H9 (cell line): ENCODE measurements around the gene HS6ST3. TPM values are rescaled to one million over a fixed set of nuclear protein-coding genes. Genes with fewer than 3 reads are reported as not detected.

Experiments
- DNase-seq: peaks from one replicate; pipeline ENCODE4 v3.0.0-alpha.2; 2017
- H2AFZ ChIP-seq: one replicate; pipeline ENCODE4 v1.6.1; 2013; ENCODE audit warnings: mild to moderate bottlenecking, low read length, control low read depth, moderate library complexity
- H2AK5ac ChIP-seq: 2 replicates; pipeline ENCODE4 v1.6.1; 2013; ENCODE audit warnings: low read length, control low read depth, mixed read lengths; ENCODE audit not compliant: insufficient read length
- H2BK120ac ChIP-seq: one replicate; pipeline ENCODE4 v1.6.1; 2013; ENCODE audit warnings: low read depth, mild to moderate bottlenecking, low read length, control low read depth, inconsistent platforms; ENCODE audit not compliant: poor library complexity, severe bottlenecking
- H2BK12ac ChIP-seq: 2 replicates; pipeline ENCODE4 v1.6.1; 2013; ENCODE audit warnings: low read length, control low read depth, mixed read lengths, low read depth; ENCODE audit not compliant: insufficient read length
- H2BK15ac ChIP-seq: 2 replicates; pipeline ENCODE4 v1.6.1; 2013; ENCODE audit warnings: low read depth, low read length, control low read depth
- H2BK20ac ChIP-seq: one replicate; pipeline ENCODE4 v1.6.1; 2013; ENCODE audit warnings: low read depth, mild to moderate bottlenecking, low read length, control low read depth, inconsistent platforms; ENCODE audit not compliant: poor library complexity, severe bottlenecking
- H2BK5ac ChIP-seq: 2 replicates; pipeline ENCODE4 v1.6.1; 2013; ENCODE audit warnings: low read length, control low read depth, mixed read lengths; ENCODE audit not compliant: insufficient read length
- H3K14ac ChIP-seq: 2 replicates; pipeline ENCODE4 v1.6.1; 2013; ENCODE audit warnings: low read length, control low read depth; ENCODE audit not compliant: insufficient read depth
- H3K18ac ChIP-seq: 2 replicates; pipeline ENCODE4 v1.6.1; 2013; ENCODE audit warnings: low read depth, mild to moderate bottlenecking, mixed read lengths, low read length, control low read depth; ENCODE audit not compliant: insufficient read length
- H3K23ac ChIP-seq: 2 replicates; pipeline ENCODE4 v1.6.1; 2013; ENCODE audit warnings: low read length, control low read depth, mixed read lengths, low read depth; ENCODE audit not compliant: insufficient read length
- H3K23me2 ChIP-seq: 2 replicates; pipeline ENCODE4 v1.6.1; 2013; ENCODE audit warnings: low read depth, mild to moderate bottlenecking, mixed read lengths, low read length, control low read depth; ENCODE audit not compliant: insufficient read length, poor library complexity, severe bottlenecking
- H3K27ac ChIP-seq: 2 replicates; pipeline ENCODE4 v1.5.1; 2013; ENCODE audit warnings: low read length, control low read depth, mixed read lengths, low read depth; ENCODE audit not compliant: insufficient read length
- H3K27me3 ChIP-seq: 2 replicates; pipeline ENCODE4 v1.6.1; 2013; ENCODE audit warnings: low read length, control low read depth, inconsistent platforms; ENCODE audit not compliant: insufficient read depth
- H3K4ac ChIP-seq: 2 replicates; pipeline ENCODE4 v1.6.1; 2013; ENCODE audit warnings: low read depth, mild to moderate bottlenecking, control low read depth, inconsistent platforms, low read length, moderate library complexity
- H3K4me1 ChIP-seq: 2 replicates; pipeline ENCODE4 v1.6.1; 2013; ENCODE audit warnings: low read length, control low read depth, inconsistent platforms; ENCODE audit not compliant: insufficient read depth
- H3K4me2 ChIP-seq: 2 replicates; pipeline ENCODE4 v1.6.1; 2013; ENCODE audit warnings: low read length, control low read depth, mixed read lengths; ENCODE audit not compliant: insufficient read length, insufficient read depth
- H3K56ac ChIP-seq: 2 replicates; pipeline ENCODE4 v1.6.1; 2013; ENCODE audit warnings: low read depth, mild to moderate bottlenecking, mixed read lengths, low read length, control low read depth; ENCODE audit not compliant: insufficient read length
- H3K79me1 ChIP-seq: 2 replicates; pipeline ENCODE4 v1.6.1; 2013; ENCODE audit warnings: low read depth, mild to moderate bottlenecking, moderate library complexity, low read length, control low read depth, inconsistent platforms; ENCODE audit not compliant: insufficient read depth, poor library complexity, severe bottlenecking
- H3K79me2 ChIP-seq: 2 replicates; pipeline ENCODE4 v1.6.1; 2013; ENCODE audit warnings: low read length, control low read depth, inconsistent platforms; ENCODE audit not compliant: insufficient read depth
- H3K9ac ChIP-seq: 2 replicates; pipeline ENCODE4 v1.6.1; 2013; ENCODE audit warnings: low read length, control low read depth, mixed read lengths; ENCODE audit not compliant: insufficient read length; ENCODE audit errors: extremely low read depth
- H3K9me3 ChIP-seq: one replicate; pipeline ENCODE4 v1.6.1; 2013; ENCODE audit warnings: low read depth, low read length, inconsistent platforms; ENCODE audit not compliant: control insufficient read depth
- H3T11ph ChIP-seq: one replicate; pipeline ENCODE4 v1.6.1; 2013; ENCODE audit warnings: mild to moderate bottlenecking, low read length, control low read depth, inconsistent platforms
- H4K20me1 ChIP-seq: one replicate; pipeline ENCODE4 v1.6.1; 2013; ENCODE audit not compliant: control insufficient read depth, insufficient read length, insufficient read depth
- H4K5ac ChIP-seq: 2 replicates; pipeline ENCODE4 v1.6.1; 2013; ENCODE audit warnings: low read depth, mild to moderate bottlenecking, mixed read lengths, low read length, control low read depth; ENCODE audit not compliant: insufficient read length
- H4K8ac ChIP-seq: replicated peaks from 2 replicates; pipeline ENCODE4 v1.6.1; 2013; ENCODE audit warnings: low read length, control low read depth, mixed read lengths, low read depth; ENCODE audit not compliant: insufficient read length
- H4K91ac ChIP-seq: 2 replicates; pipeline ENCODE4 v1.6.1; 2013; ENCODE audit warnings: low read depth, mild to moderate bottlenecking, moderate library complexity, mixed read lengths, low read length, control low read depth; ENCODE audit not compliant: insufficient read length
- H3K27ac Mint-ChIP-seq, 3 experiments: 2 replicates in 2 of 3; 3 replicates in 1 of 3; pipeline ENCODE4 v1.8.0; 2020 to 2021; ENCODE audit warnings: mixed read lengths in 3 of 3, mild to moderate bottlenecking in 1 of 3, moderate library complexity in 1 of 3
- H3K27me3 Mint-ChIP-seq: 2 replicates; pipeline ENCODE4 v1.8.0; 2021; ENCODE audit warnings: low read depth, mild to moderate bottlenecking, moderate library complexity, mixed read lengths
- H3K36me3 Mint-ChIP-seq, 3 experiments: 2 replicates in 2 of 3; 3 replicates in 1 of 3; pipeline ENCODE4 v1.8.0; 2020 to 2021; ENCODE audit warnings: low read depth in 3 of 3, mixed read lengths in 3 of 3; ENCODE audit not compliant: insufficient read depth in 1 of 3
- H3K4me1 Mint-ChIP-seq, 2 experiments: 2 replicates each; pipeline ENCODE4 v1.8.0; 2020; ENCODE audit warnings: mixed read lengths in 2 of 2
- H3K4me3 Mint-ChIP-seq, 2 experiments: 2 replicates in 1 of 2; 3 replicates in 1 of 2; pipeline ENCODE4 v1.8.0; 2020 to 2021; ENCODE audit warnings: mild to moderate bottlenecking in 2 of 2, mixed read lengths in 2 of 2, moderate library complexity in 1 of 2
- H3K9me3 Mint-ChIP-seq, 2 experiments: 2 replicates in 1 of 2; 3 replicates in 1 of 2; pipeline ENCODE4 v1.8.0; 2020; ENCODE audit warnings: mild to moderate bottlenecking in 2 of 2, mixed read lengths in 2 of 2, moderate library complexity in 1 of 2
- WGBS: extraction: QIAGEN DNeasy Blood & Tissue Kit; methylation state at CpG from one replicate; pipeline ENCODE4 v1.1.7; 2013; ENCODE audit warnings: missing lambda C conversion rate, low lambda C conversion rate, mixed read lengths; ENCODE audit not compliant: insufficient read length; ENCODE audit errors: extremely low coverage; 5-methylcytosine and 5-hydroxymethylcytosine counted together
- total RNA-seq: library from RNA; stranded (reverse); gene quantifications from 2 replicates; pipeline ENCODE4 v1.2.1, GENCODE V29; 2021
- TF ChIP-seq, protein P1 (sequence below): fragments of 200-600 bp; sonication (generic); conservative IDR thresholded peaks from 3 replicates; pipeline ENCODE4 v1.8.0; 2021; ENCODE audit warnings: antibody characterized with exemption, mild to moderate bottlenecking

Gene HS6ST3
- total RNA-seq, 1 experiment from 2014 or later, result 0.44 TPM

DNA sequence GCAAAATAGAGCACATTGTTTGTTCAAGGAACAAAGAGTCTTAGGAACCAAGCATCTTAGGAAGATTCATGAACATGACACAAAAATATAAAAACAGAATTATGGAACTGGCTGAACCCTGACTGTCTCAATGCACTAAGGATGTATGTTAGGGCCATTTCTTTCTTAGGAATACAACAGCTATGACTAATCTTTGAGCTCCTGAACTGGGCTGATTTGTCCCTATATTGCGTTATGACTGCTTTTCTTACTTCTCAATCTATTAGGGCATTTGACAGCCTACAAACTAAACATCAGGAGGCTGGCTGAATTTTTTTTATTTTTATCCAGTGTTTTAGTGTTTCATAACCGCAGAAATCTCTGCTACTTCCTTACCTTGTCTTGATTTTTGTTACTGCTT lies 693.1 kb downstream of the HS6ST3 start:
- H3K9me3 ChIP-seq, result no peaks in the 10 kb centered on the region
- H3K27ac Mint-ChIP-seq, result no peak overlapping the region
- H2BK120ac ChIP-seq, result no peak overlapping the region
- no peak overlapping the region for H4K8ac ChIP-seq
- H3K79me1 ChIP-seq, result no peaks in the 10 kb centered on the region
- H3K4me3 Mint-ChIP-seq, result no peak overlapping the region
- DNase-seq, result no peak
- H3K36me3 Mint-ChIP-seq, result peaks cover 3 to 5% (median 3%) of the 10 kb centered on the region in 3 experiments
- H4K20me1 ChIP-seq, result no peaks in the 10 kb centered on the region
- H3K79me2 ChIP-seq, result no peaks in the 10 kb centered on the region
- H2AFZ ChIP-seq, result no peak overlapping the region
- H3K4ac ChIP-seq, result no peak overlapping the region
- no peak overlapping the region for H3K9ac ChIP-seq
- H2BK12ac ChIP-seq, result no peak overlapping the region
- no peaks in the 10 kb centered on the region for H3K27me3 ChIP-seq
- no peaks in the 10 kb centered on the region for H3K4me1 ChIP-seq
- no peak overlapping the region for H2BK20ac ChIP-seq
- TF ChIP-seq, protein P1, sequence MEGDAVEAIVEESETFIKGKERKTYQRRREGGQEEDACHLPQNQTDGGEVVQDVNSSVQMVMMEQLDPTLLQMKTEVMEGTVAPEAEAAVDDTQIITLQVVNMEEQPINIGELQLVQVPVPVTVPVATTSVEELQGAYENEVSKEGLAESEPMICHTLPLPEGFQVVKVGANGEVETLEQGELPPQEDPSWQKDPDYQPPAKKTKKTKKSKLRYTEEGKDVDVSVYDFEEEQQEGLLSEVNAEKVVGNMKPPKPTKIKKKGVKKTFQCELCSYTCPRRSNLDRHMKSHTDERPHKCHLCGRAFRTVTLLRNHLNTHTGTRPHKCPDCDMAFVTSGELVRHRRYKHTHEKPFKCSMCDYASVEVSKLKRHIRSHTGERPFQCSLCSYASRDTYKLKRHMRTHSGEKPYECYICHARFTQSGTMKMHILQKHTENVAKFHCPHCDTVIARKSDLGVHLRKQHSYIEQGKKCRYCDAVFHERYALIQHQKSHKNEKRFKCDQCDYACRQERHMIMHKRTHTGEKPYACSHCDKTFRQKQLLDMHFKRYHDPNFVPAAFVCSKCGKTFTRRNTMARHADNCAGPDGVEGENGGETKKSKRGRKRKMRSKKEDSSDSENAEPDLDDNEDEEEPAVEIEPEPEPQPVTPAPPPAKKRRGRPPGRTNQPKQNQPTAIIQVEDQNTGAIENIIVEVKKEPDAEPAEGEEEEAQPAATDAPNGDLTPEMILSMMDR, result no peak
- peaks cover 6 to 10% of the 10 kb centered on the region in 2 experiments for H3K9me3 Mint-ChIP-seq
- no peak overlapping the region for H3K27ac ChIP-seq
- H3K4me1 Mint-ChIP-seq, result no peaks in the 10 kb centered on the region
- H4K5ac ChIP-seq, result no peak overlapping the region
- H3K23ac ChIP-seq, result no peak overlapping the region
- no CpG with 5 or more reads among the region's 2 CpGs for whole genome bisulfite sequencing
- H3K23me2 ChIP-seq, result no peaks in the 10 kb centered on the region
- no peak overlapping the region for H3K4me2 ChIP-seq
- H2AK5ac ChIP-seq, result no peak overlapping the region
- no peak overlapping the region for H3T11ph ChIP-seq
- H3K56ac ChIP-seq, result no peak overlapping the region
- no peak overlapping the region for H3K18ac ChIP-seq
- H2BK15ac ChIP-seq, result no peak overlapping the region
- H3K14ac ChIP-seq, result no peak overlapping the region
- no peak overlapping the region for H4K91ac ChIP-seq
- H2BK5ac ChIP-seq, result no peak overlapping the region
- H3K27me3 Mint-ChIP-seq, result peaks cover 2% of the 10 kb centered on the region; the same call in 1 of the 2 replicates
